GM21576 (cell line): Measurements from ENCODE around the gene CACNA1S.

Source experiments
- ATAC-seq: cut with Tn5 transposase; IDR thresholded peaks from one replicate; pipeline ENCODE4 v1.9.1; 2021; ENCODE audit warnings: mild to moderate bottlenecking, moderate library complexity; ENCODE audit not compliant: unreplicated experiment

The CACNA1S gene

GRCh38 chr1:201112173-201112731 lies at the start of gene CACNA1S:
Gene CACNA1S (minus strand): TSS chr1:201112426. CDS start chr1:201112339, 87 bp downstream.
- ATAC-seq = no peak

GRCh38 chr1:201157949-201158348 lies 45.7 kb upstream of the CACNA1S start:
- ATAC-seq = no peak

- ATAC-seq = no peak
Observed at GRCh38 chr1:201156819-201157218, 44.6 kb upstream of the CACNA1S start.

- no peak for ATAC-seq
Observed at GRCh38 chr1:201156346-201156745, 44.1 kb upstream of the CACNA1S start.

GRCh38 chr1:201155354-201155753 lies 43.1 kb upstream of the CACNA1S start:
- ATAC-seq = no peak

- ATAC-seq = peak; percentile 98
Observed at GRCh38 chr1:201154389-201155165, 42.4 kb upstream of the CACNA1S start, which contains the start of gene TMEM9. Gene TMEM9 (minus strand): TSS chr1:201154474. CDS start chr1:201153923, 551 bp downstream.

- peak; percentile 72 for ATAC-seq
Observed at GRCh38 chr1:201153474-201154388, 41.5 kb upstream of the CACNA1S start.

- ATAC-seq = no peak
Observed at GRCh38 chr1:201149400-201149799, 37.2 kb upstream of the CACNA1S start.

- no peak for ATAC-seq
Observed at GRCh38 chr1:201147396-201148015, 35.3 kb upstream of the CACNA1S start.

- ATAC-seq = no peak
Observed at GRCh38 chr1:201146626-201147390, 34.6 kb upstream of the CACNA1S start.

- no peak for ATAC-seq
Observed at GRCh38 chr1:201145816-201146215, 33.6 kb upstream of the CACNA1S start.

GRCh38 chr1:201145132-201145531 lies 32.9 kb upstream of the CACNA1S start:
- no peak for ATAC-seq

GRCh38 chr1:201144701-201145100 lies 32.5 kb upstream of the CACNA1S start:
- no peak for ATAC-seq

GRCh38 chr1:201143726-201144635 lies 31.8 kb upstream of the CACNA1S start:
- ATAC-seq = no peak

GRCh38 chr1:201142849-201143725 lies 30.9 kb upstream of the CACNA1S start:
- no peak for ATAC-seq

- no peak for ATAC-seq
Observed at GRCh38 chr1:201142011-201142848, 30.0 kb upstream of the CACNA1S start.

GRCh38 chr1:201141418-201141817 lies 29.2 kb upstream of the CACNA1S start:
- no peak for ATAC-seq
